Measurements from ENCODE around the gene NUMBL.
"Not testable (repeated sequence)": the region's sequence is repeated elsewhere in the genome, so short reads cannot be mapped to it uniquely, and the experiment has no call there.

Gene NUMBL

GRCh38 chr19:40629346-40629745 lies 61.1 kb downstream of the NUMBL start:
- no peak for DNase-seq (ENCODE audit: low read depth in 2 of 2)

- DNase-seq (ENCODE audit: low read depth in 2 of 2) = no peak
These were observed 62.8 kb downstream of the NUMBL start for GRCh38 chr19:40627486-40628279.

DNA sequence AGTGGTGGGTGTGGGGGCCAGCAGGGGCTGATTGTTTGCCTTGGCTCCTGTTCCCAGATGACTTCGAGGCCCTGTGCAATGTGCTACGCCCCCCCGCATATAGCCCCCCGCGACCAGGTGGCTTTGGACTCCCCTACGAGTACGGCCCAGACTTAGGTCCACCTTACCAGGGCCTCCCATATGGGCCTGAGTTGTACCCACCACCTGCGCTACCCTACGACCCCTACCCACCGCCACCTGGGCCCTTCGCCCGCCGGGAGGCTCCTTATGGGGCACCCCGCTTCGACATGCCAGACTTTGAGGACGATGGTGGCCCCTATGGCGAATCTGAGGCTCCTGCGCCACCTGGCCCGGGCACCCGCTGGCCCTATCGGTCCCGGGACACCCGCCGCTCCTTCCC lies 63.5 kb downstream of the NUMBL start:
- no peak for DNase-seq (ENCODE audit: low read depth in 2 of 2)

- no peak for DNase-seq (ENCODE audit: low read depth in 2 of 2)
These were observed 64.9 kb downstream of the NUMBL start for GRCh38 chr19:40625406-40626120.

DNA sequence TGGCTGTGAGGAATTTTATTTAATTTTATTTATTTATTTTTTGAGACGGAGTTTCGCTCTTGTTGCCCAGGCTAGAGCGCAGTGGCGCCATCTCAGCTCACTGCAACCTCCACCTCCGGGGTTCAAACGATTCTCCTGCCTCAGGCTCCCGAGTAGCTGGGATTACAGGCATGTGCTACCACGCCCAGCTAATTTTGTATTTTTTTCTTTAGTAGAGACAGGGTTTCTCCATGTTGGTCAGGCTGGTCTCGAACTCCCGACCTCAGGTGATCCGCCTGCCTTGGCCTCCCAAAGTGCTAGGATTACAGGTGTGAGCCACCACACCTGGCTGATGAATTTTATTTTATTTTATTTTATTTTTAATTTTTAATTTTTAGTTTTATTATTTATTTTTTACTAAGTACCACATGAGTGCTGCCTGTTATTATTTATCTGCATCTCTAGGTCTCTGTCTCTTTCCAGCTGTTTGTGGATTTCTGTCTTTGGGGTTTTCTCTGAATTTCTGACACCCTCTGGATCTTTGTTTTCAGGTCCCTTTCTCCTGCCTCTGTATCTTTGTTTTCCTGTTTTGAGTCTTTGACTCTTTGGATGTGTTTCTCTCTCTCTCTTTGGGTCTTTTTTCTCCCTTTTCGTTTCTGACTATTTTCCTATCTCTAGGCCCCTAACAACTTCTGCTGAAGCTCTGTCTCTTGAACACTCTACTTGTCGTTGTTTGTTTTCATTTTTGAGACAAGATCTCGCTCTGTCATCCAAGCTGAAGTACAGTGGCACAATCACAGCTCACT lies 65.9 kb downstream of the NUMBL start:
- DNase-seq (ENCODE audit: low read depth in 2 of 2) = not testable (repeated sequence)

DNA sequence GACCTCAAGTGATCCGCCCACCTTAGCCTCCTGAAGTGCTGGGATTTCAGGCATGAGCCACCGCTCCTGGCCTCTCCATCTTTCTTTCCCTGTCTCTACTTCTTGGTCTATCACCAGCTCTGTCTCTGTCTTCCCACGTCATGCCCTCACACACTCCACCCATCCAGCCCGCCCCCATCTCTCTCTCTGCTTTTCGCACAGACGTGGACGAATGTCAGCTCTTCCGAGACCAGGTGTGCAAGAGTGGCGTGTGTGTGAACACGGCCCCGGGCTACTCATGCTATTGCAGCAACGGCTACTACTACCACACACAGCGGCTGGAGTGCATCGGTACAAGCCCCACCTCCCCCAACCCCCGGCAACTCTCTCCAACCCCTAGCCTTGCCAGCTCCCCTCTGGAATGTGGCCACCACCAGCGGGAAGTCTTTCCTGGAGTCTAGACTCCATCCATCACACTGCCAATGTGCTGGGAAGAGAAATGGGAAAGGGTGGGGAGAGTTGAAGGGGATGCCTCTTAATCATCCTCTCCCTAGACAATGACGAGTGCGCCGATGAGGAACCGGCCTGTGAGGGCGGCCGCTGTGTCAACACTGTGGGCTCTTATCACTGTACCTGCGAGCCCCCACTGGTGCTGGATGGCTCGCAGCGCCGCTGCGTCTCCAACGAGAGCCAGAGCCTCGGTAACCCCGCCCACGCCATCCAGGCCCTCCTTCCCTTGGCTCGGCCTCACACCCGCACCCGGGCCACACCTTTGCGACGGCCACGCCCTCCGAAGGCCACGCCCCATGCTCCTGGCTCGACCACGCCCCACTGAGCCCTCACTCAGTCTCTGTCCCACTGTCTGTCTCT lies 66.8 kb downstream of the NUMBL start:
- no peak for DNase-seq (ENCODE audit: low read depth in 2 of 2)

DNA sequence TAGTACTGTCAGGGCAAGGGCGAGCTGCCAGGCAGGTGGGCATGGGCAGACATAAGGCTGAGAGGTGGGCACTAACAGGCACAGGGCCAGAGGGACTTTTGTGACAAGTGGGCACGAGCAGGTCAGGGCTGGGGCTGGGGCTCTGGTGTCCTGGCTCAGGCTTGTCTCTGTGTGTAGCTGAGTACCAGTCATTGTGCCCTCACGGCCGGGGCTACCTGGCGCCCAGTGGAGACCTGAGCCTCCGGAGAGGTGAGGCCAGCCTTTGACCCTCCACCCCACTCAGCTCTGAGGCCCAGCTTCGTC lies 67.7 kb downstream of the NUMBL start:
- no peak for DNase-seq (ENCODE audit: low read depth in 2 of 2)

DNA sequence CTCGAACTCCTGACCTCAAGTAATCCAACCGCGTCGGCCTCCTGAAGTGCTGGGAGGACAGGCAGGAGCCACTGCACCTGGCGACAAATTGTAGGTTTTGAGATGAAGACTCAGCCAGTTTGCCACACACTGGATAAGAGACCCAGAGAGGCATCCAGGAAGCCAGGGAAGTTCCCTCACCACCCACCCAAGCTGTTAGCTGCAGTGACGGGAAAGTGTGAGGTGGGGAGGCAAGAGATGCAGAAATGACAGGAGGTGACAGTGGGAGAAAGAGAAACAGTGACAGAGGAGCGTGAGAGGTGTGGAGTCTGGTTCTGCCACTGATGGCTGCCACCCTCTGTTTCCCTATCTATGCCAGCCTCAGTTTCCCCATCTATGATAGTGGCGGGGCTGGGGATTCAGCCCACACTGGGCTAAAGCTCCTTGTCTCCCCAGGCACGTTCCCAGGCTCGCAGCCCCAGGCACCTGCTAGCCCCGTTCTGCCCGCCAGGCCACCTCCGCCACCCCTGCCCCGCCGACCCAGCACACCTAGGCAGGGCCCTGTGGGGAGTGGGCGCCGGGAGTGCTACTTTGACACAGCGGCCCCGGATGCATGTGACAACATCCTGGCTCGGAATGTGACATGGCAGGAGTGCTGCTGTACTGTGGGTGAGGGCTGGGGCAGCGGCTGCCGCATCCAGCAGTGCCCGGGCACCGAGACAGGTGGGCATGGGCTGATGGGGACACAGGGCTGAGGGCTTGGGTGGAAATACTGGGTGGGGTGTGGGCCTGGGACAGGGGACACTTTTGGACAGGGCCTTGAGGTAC lies 68.3 kb downstream of the NUMBL start:
- DNase-seq (ENCODE audit: low read depth in 2 of 2) = no peak

DNA sequence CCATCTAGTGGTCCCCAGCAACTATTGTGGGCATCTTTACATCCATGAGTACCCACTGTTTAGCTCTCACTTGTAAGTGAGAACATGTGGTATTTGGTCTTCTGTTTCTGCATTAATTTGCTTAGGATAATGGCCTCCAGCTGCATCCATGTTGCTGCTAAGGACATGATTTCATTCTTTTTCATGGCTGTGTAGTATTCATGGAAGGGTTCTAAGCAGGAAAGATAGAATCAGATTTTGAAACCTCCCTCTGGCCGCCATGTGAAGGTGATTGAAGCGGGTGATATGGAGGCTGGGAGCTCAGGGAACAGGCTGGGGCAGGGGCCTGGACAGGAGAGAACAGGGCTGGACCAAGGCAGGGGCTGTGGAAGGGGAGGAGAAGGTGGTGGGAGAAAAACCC lies 69.2 kb downstream of the NUMBL start:
- DNase-seq (ENCODE audit: low read depth in 2 of 2) = no peak

GRCh38 chr19:40620161-40620485 lies 70.3 kb downstream of the NUMBL start:
- DNase-seq (ENCODE audit: low read depth in 2 of 2) = no peak

DNA sequence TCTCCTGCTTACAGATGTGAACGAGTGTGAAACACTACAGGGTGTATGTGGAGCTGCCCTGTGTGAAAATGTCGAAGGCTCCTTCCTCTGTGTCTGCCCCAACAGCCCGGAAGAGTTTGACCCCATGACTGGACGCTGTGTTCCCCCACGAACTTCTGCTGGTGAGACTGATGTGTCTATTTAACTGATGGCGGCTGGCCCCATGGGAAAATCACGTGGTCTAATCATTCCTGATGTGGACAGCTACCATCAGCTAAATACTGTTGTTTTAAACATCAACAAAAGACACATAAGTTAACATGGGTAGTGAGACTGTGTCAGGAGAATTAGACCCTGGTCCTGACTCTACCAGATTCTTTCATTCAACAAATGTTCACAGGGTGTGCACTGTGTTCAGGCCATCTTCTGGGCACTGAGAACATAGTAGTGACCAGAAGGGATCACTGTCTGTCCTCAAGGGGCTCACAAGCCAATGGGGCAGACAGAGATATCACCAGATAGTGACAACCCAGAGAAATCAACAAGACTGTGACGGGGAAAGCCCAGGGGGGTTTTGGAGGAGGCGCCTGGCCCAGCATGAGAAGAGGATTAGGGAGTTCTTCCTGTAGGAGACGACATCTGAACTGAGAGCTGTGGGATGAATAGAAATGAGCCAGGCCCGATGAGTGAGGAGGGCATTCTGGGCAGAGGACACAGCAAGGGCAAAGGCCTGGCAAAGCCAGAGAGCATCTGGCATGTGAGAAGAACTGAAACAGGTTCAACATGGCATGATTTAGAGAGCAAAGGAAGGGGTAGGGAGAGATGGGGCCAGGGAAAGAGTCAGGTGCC lies 70.9 kb downstream of the NUMBL start:
- no peak for DNase-seq (ENCODE audit: low read depth in 2 of 2)

- DNase-seq (ENCODE audit: low read depth in 2 of 2) = no peak
These were observed 72.5 kb downstream of the NUMBL start for GRCh38 chr19:40617961-40618360.

GRCh38 chr19:40616941-40617340 lies 73.5 kb downstream of the NUMBL start:
- no peak for DNase-seq (ENCODE audit: low read depth in 2 of 2)

- DNase-seq (ENCODE audit: low read depth in 2 of 2) = no peak
These were observed 74.3 kb downstream of the NUMBL start for GRCh38 chr19:40616178-40616577.

Measured in stimulated activated CD8-positive, alpha-beta memory T cell treated with anti-CD3 and anti-CD28 coated beads, Interleukin-7, amount 100 ng/mL, for 1 hour (primary cell).